NCI-H1105 (cell line): ENCODE results near the gene DOCK2.
"Not testable (repeated sequence)": the region's sequence is repeated elsewhere in the genome, so short reads cannot be mapped to it uniquely, and the experiment has no call there.

ENCODE experiments used
- DNase-seq: peaks from one replicate; lab custom pipeline; 2025; lab: John Stamatoyannopoulos, UW

DOCK2 gene

GRCh38 chr5:169758886-169759285 is 121.8 kb downstream of the DOCK2 start:
- no peak for DNase-seq

GRCh38 chr5:169760229-169760628 is 123.2 kb downstream of the DOCK2 start:
- DNase-seq, result no peak

DNA sequence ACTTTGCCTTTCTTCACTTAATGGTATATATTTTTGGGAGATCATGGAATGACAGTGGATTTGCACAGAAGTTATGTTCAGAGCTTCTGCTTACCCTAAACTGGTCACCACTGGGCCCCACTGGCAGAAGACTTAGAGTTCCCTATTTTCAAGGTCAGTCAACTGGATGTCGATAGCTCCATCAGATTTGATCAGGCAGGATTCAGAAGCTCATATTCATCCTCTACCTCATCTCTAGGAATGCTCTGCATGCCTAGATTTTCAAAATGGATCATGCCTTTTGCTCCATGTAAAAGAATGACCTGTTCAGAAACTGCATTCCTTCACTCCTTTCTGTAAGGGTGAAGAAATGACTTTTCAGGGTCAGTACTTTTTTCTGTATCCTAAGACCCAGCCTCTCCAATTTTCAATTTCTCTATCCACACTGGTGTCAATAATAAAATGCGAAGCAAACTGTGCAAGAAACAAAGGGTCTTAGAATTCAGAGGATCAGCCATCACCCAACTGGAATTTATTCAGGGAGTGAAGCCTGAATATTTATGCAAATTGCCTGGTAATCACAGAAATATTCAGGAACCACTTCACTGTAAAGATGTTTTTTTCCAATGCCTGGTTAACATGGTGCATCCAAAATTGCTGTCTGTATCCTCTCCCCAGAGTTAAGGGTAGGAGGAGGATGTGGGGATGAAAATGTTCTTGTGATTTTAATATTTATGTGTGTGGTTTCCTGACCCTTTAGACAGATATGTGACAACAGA is 125.4 kb downstream of the DOCK2 start:
- DNase-seq, result no peak

GRCh38 chr5:169763376-169764017 is 126.4 kb downstream of the DOCK2 start:
- DNase-seq, result no peak

DNA sequence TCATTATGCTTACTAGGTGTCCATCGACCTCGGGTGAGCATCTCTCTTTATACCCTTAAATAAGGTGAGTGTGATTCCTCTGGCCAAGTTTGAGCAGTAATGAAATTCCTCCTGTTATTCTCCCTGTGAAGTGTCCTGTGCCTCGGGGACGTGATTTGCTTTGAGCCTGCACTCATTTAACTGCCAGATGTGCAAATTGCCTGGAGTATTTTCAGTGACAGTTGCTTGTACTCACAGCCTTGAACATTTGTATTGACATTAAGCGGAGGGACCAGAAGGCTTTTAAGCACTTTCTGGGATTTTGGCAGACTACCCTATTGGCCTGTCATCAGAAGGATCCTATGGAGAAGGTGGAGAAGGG is 126.9 kb downstream of the DOCK2 start:
- no peak for DNase-seq

DNA sequence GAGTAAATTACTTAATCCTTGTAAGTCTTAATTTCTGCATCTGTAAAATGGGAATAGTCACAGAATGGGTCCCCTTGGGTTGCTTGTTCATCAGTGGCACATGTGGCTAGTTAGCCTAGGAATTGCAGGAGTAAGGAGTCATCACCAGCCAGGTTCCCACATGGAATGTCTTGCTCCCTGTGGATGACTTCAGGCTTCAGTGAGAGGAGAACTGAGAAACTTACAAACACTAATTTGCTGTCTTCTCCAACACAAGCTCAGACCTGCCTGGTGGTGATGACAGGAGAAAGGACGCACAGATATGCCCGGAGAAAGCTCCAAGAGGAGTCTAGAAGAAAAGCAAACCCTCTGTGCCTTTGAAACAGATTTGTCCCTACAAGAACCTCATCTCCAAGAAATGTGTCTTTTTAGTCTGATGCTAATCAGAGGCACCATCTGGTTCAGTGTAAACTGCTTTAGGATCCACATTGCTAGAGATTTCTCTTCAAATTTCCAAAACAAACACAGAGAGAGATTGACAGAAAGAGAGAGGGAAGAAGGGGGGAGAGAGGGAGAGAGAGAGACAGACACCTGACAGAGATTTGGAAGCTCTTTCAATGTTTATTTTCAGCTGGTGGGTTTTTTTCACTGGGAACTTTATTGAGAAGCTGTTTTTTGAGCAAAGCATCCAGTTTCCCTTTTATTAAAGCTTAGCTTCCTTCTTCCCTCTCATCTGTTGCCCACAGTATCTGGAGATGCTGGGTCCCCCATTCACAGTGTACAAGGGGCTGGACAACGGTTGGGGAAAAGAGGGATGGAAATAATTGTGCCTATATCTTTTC is 128.3 kb downstream of the DOCK2 start:
- no peak for DNase-seq

DNA sequence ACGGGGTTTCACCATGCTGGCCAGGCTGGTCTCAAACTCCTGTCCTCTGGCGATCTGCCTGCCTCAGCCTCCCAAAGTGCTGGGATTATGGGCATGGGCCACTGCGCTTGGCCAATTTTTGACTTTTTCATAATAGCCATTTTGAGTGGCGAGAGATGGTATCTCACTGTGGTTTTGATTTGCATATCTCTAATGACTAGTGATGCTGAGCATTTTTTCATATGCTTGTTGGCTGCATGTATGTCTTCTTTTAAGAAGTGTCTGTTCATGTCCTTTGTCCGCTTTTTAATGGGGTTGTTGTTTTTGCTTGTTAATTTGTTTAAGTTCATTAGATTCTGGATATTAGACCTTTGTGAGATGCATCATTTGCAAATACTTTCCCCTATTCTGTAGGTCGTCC is 129.9 kb downstream of the DOCK2 start:
- DNase-seq, result not testable (repeated sequence)

DNA sequence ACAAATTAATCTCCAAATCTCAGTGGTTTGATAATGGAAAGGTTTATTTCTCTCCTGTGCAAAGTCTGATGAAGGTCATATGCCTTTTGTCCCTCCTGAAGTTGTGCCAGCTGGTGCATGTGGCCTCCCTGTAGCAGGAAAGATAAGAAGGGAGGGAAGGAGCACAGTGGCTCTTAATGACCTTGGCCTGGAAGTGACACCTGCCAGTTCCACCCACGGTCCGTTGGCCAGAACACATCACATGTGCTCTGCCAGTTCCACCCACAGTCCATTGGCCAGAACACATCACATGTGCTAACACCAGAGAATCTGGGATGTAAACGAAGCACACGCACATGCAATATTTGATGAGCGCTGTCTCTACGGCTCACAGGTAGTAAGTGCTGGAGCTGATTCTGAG is 130.9 kb downstream of the DOCK2 start:
- DNase-seq, result no peak

- no peak for DNase-seq
These were observed 131.3 kb downstream of the DOCK2 start for GRCh38 chr5:169768416-169768815.

DNA sequence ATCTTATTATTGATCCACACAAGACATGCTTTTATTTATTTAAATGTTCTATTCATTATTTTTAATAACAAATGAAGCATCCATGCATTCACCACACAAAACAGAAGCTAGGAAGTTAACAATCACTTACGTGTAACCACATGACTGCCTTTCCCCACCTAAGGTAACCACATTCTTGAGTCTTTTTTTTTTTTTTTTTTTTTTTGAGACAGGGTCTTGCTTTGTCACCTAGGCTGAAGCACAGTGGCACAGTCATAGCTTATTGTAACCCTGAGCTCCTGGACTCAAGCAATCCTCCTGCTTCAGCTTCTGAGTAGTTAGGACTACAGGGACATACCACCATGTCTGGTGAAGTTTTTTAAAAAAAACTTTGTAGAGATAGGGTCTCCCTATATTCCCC is 133.0 kb downstream of the DOCK2 start:
- no peak for DNase-seq

DNA sequence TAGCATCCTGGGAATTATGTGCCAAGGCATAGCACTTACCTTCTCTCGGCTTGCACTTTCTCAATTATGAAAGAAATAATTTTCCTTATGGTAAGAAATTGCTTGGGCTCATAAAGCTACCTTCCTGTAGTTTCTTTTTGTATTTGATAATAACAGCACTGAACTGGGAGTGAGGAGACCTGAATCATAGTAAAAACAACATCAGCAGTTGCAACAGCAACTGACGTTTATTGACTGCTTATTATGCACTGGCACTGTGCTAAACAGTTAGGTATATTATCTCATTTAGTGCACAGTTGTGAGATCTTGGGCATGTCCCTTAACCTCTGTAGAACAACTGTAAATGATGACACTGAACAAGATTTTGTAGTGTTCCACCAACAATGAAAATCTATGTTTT is 135.2 kb downstream of the DOCK2 start:
- no peak for DNase-seq

GRCh38 chr5:169772688-169773087 is 135.6 kb downstream of the DOCK2 start:
- no peak for DNase-seq

GRCh38 chr5:169777159-169777558 is 140.1 kb downstream of the DOCK2 start:
- peak; percentile 45 for DNase-seq

DNA sequence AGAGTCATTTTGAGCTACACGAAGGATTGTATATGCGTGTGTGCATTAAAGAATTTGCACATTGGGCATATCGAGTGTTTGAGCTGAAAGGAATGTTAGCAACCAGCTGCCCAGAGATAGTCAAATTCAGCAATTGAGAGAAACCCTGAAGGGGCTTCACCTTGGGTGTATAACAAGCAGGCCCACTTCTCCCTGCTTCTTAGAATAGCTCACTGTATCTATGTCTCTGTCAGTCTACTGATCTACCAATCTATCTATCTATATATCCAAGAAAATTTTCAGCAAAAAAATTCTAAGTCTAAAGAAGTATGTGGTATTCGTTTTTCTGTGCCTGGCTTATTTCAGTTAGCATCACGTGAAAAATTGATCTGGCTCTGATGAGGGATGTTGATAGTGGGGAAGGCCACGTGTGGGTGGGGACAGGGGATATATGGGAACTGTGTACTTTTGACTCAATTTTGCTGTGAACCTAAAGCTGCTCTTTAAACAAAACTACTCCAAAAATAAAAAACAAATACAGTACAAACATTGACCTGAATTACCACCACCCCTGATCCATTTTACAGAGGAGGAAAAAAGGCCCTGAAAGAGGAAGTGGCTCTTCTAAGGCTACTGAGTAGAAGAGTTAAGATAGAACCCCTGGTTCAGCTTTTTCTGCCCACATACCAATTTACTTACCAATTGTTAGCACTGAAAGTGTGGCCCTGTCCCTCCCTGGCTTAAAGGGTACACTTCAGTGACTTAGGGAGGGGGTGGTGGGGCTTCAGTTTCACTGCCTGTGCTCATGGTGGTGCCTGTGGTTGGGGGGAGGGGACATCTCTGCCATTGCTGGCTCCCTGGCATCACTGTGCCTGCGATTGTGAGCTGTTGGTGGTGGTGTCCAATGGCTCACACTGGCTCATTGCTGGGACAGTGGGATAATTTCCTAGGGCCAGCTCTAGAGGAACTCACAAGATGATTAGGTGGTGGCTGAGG is 141.8 kb downstream of the DOCK2 start:
- no peak for DNase-seq

DNA sequence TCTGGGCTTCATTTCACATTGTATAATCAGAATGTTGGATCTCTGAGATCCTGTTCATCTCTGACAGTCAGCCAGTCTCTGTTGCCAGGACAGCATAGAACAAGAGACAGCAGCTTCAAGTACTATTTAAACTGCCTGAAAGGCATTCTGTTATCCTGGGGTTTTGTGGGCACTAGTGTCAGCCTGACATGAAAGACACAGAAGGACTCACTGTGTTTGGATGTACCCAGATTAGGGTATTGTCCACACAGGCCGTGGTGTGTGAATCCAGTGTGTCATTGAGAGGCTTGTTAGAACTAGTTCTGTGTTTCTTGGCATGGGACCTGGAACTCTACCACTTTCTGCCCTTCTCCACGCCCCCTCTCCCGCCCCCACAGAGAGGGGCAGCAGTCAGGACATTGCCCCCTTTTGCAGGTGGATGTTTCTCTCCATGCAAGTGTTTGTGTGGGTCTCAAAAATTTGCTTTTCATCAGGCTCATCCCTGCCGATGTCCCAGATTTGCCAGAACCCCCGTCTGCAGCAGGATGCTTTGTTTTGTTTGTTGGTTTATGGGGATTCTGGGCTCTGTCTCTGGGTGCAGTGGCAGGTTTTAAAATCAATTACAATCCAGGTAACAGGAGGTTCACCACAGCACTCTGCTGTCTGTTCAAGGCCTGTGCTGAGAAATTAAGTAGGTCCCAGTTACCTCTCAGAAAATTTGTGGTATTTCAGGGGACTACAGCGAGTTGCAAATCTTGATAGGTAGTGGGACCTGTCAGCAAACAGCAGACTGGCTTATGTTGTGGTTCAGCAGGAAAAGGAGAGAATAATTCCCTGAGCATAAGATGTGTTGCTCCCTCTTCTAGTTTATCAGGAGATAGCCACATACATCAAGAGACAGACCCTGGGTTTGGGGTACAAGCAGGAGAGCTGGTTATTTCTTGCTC is 144.6 kb downstream of the DOCK2 start:
- no peak for DNase-seq

DNA sequence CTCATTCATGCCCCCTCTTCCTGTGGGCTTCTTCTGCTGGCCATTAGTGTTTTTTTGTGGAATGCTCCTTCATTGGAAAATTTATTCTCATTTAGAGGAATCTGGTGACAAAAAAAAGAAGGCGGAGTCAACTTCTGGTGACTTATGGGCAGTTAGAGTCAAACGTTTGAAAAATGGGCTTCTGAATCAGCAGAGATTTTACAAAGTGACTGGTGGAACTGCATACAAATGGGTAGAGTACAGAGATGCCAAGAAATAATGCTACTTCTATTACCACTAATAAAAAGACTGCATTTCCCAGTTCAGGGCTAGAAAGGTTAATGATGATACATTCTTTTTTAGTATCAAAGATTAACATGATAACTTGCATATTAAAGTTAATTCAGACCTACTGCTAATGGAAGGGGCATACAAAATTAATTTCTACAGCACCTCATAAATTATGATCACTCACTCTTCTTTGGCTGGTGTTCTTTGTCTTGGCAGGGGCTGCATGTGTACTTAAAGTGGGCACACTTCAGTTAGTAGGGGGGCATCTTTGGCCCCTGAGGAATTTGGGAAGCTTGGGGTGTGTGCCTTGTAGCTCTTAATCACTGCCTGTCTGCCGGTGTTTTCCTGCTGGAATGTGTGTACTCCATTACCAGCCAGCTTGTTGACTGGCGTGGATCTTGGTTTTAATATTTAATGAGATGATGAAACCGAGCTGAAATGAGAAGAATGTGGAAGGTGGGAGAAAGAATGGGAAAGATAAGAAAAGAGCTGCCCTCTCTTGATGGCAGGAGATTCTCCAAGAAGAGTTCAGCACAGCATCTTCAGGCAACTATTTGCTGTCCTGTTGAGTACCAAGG is 148.9 kb downstream of the DOCK2 start:
- no peak for DNase-seq

- no peak for DNase-seq
These were observed 151.1 kb downstream of the DOCK2 start for GRCh38 chr5:169788168-169788567.

- no peak for DNase-seq
These were observed 152.4 kb downstream of the DOCK2 start for GRCh38 chr5:169789417-169789940.

DNA sequence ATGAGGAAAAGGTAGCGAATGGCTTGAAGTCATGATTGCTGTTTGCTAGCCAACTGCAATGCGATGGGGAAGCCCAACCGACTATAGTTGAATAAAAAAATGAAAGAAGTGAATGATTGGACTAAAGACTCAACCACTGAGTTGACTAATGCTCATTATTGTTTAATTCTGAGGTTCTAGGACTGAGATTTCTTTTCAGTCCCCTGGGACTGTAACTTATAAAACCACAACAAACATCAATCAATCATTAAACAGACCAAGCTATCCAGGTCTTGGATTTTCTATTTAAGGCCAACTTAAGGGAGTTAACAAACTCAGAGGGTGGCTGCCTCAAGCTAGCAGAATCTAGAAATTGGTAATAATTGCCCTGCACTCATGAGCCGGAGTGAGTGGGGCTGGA is 154.2 kb downstream of the DOCK2 start:
- no peak for DNase-seq

- DNase-seq, result no peak
These were observed 158.3 kb downstream of the DOCK2 start for GRCh38 chr5:169795338-169795737.
